SK-N-SH treated with all-trans-retinoic acid at 6 μM for 48 hours (cell line): ENCODE data around the gene MAP4K4.

ENCODE experiments used
- ATAC-seq: fragments of 200-7000 bp; cut with Tn5 transposase; 3 replicates; pipeline ENCODE4 v1.9.1; 2020; ENCODE audit warnings: mild to moderate bottlenecking, moderate library complexity
- BACH2 ChIP-seq: fragments of 250-450 bp; sonication (Bioruptor Pico); IDR thresholded peaks from 2 replicates; pipeline ENCODE4 v1.9.0; 2021; ENCODE audit warnings: mild to moderate bottlenecking, borderline replicate concordance
- CSDC2 ChIP-seq: fragments of 250-450 bp; sonication (Bioruptor Pico); IDR thresholded peaks from 2 replicates; pipeline ENCODE4 v1.5.0; 2020; ENCODE audit warnings: mild to moderate bottlenecking, moderate library complexity
- ESRRG ChIP-seq: fragments of 250-450 bp; sonication (Bioruptor Pico); IDR thresholded peaks from 2 replicates; pipeline ENCODE4 v1.6.1; 2021; ENCODE audit warnings: mild to moderate bottlenecking
- GLIS3 ChIP-seq: fragments of 250-450 bp; sonication (Bioruptor Pico); IDR thresholded peaks from 2 replicates; pipeline ENCODE4 v1.5.0; 2020; ENCODE audit warnings: mild to moderate bottlenecking, moderate library complexity
- ISL1 ChIP-seq: fragments of 250-450 bp; sonication (Bioruptor Pico); IDR thresholded peaks from 2 replicates; pipeline ENCODE4 v2.1.2; 2022; ENCODE audit warnings: mild to moderate bottlenecking, moderate library complexity
- OSR1 ChIP-seq: fragments of 250-450 bp; sonication (Bioruptor Pico); IDR thresholded peaks from 2 replicates; pipeline ENCODE4 v1.8.0; 2022; ENCODE audit warnings: moderate library complexity, mild to moderate bottlenecking, inconsistent platforms
- PPARA ChIP-seq: fragments of 250-450 bp; sonication (Bioruptor Pico); IDR thresholded peaks from 2 replicates; pipeline ENCODE4 v1.5.0; 2020; ENCODE audit warnings: mild to moderate bottlenecking, borderline replicate concordance
- RARB ChIP-seq: fragments of 250-450 bp; sonication (Bioruptor Pico); IDR thresholded peaks from 2 replicates; pipeline ENCODE4 v1.8.0; 2021; ENCODE audit warnings: mild to moderate bottlenecking, moderate library complexity
- TCF4 ChIP-seq: fragments of 250-450 bp; sonication (Bioruptor Pico); IDR thresholded peaks from 2 replicates; pipeline ENCODE4 v1.8.0; 2021; ENCODE audit warnings: mild to moderate bottlenecking, moderate library complexity, borderline replicate concordance
- TOX ChIP-seq: fragments of 250-450 bp; sonication (Bioruptor Pico); IDR thresholded peaks from 2 replicates; pipeline ENCODE4 v1.8.0; 2021; ENCODE audit warnings: mild to moderate bottlenecking, moderate library complexity, borderline replicate concordance
- ZC3H10 ChIP-seq: fragments of 250-450 bp; sonication (Bioruptor Pico); IDR thresholded peaks from 2 replicates; pipeline ENCODE4 v1.5.1; 2021; ENCODE audit warnings: mild to moderate bottlenecking, moderate library complexity
- ZFP3 ChIP-seq: fragments of 250-450 bp; sonication (Bioruptor Pico); IDR thresholded peaks from 2 replicates; pipeline ENCODE4 v1.5.0; 2020; ENCODE audit warnings: mild to moderate bottlenecking, moderate library complexity
- ZFP30 ChIP-seq: fragments of 450-650 bp; formaldehyde crosslinking; IDR thresholded peaks from 2 replicates; pipeline ENCODE4 v1.5.0; 2022; ENCODE audit warnings: mild to moderate bottlenecking, moderate library complexity
- ZNF565 ChIP-seq: fragments of 450-650 bp; formaldehyde crosslinking; conservative IDR thresholded peaks from 2 replicates; pipeline ENCODE4 v1.5.0; 2020; ENCODE audit warnings: low read depth, mild to moderate bottlenecking, moderate library complexity
- ZNF70 ChIP-seq: fragments of 450-650 bp; formaldehyde crosslinking; IDR thresholded peaks from 2 replicates; pipeline ENCODE4 v1.5.0; 2020; ENCODE audit warnings: mild to moderate bottlenecking, moderate library complexity
- ZNF8 ChIP-seq: fragments of 450-650 bp; formaldehyde crosslinking; IDR thresholded peaks from 2 replicates; pipeline ENCODE4 v1.5.0; 2020; ENCODE audit warnings: mild to moderate bottlenecking, moderate library complexity
- TF ChIP-seq, protein P1 (sequence below): fragments of 250-450 bp; sonication (Bioruptor Pico); IDR thresholded peaks from 2 replicates; pipeline ENCODE4 v1.8.0; 2021; ENCODE audit warnings: low read depth, mild to moderate bottlenecking, moderate library complexity, borderline replicate concordance
- TF ChIP-seq, protein P2 (sequence below): fragments of 250-450 bp; sonication (Bioruptor Pico); IDR thresholded peaks from 2 replicates; pipeline ENCODE4 v1.5.0; 2020; ENCODE audit warnings: mild to moderate bottlenecking, moderate library complexity
- TF ChIP-seq, protein P3 (sequence below): fragments of 250-450 bp; sonication (Bioruptor Pico); IDR thresholded peaks from 2 replicates; pipeline ENCODE4 v1.5.1; 2021; ENCODE audit warnings: mild to moderate bottlenecking, moderate library complexity
- TF ChIP-seq, protein P4 (sequence below): fragments of 250-450 bp; sonication (Bioruptor Pico); IDR thresholded peaks from 2 replicates; pipeline ENCODE4 v1.8.0; 2020; ENCODE audit warnings: mild to moderate bottlenecking, moderate library complexity, borderline replicate concordance
- TF ChIP-seq, protein P5 (sequence below): fragments of 250-450 bp; sonication (Bioruptor Pico); IDR thresholded peaks from 2 replicates; pipeline ENCODE4 v1.5.1; 2020; ENCODE audit warnings: low read depth, mild to moderate bottlenecking, moderate library complexity

Gene MAP4K4

DNA sequence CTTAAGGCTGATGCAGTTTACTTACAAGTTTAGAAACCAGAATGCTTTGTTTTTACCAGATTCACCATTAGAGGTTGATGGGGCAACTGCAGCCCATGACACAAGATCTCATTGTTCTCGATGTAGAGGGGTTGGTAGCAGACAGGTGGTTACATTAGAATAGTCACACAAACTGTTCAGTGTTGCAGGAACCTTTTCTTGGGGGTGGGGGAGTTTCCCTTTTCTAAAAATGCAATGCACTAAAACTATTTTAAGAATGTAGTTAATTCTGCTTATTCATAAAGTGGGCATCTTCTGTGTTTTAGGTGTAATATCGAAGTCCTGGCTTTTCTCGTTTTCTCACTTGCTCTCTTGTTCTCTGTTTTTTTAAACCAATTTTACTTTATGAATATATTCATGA is 194.9 kb downstream of the MAP4K4 start:
- TF ChIP-seq TCF4 (CRISPR knock-in tag) (no peak), CSDC2 (CRISPR knock-in tag) (no peak), ZFP30 (CRISPR knock-in tag) (no peak), TOX (no peak), PPARA (CRISPR knock-in tag) (no peak), ZFP3 (no peak), RARB (CRISPR knock-in tag) (no peak), ZC3H10 (CRISPR knock-in tag) (no peak), BACH2 (CRISPR knock-in tag) (no peak), ZNF565 (CRISPR knock-in tag) (no peak), ESRRG (CRISPR knock-in tag) (no peak), ISL1 (CRISPR knock-in tag) (no peak), OSR1 (no peak), ZNF8 (no peak), ZNF70 (CRISPR knock-in tag) (no peak)
- TF ChIP-seq, protein P1, sequence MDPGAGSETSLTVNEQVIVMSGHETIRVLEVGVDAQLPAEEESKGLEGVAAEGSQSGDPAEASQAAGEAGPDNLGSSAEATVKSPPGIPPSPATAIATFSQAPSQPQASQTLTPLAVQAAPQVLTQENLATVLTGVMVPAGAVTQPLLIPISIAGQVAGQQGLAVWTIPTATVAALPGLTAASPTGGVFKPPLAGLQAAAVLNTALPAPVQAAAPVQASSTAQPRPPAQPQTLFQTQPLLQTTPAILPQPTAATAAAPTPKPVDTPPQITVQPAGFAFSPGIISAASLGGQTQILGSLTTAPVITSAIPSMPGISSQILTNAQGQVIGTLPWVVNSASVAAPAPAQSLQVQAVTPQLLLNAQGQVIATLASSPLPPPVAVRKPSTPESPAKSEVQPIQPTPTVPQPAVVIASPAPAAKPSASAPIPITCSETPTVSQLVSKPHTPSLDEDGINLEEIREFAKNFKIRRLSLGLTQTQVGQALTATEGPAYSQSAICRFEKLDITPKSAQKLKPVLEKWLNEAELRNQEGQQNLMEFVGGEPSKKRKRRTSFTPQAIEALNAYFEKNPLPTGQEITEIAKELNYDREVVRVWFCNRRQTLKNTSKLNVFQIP (CRISPR knock-in tag): no peak
- TF ChIP-seq, protein P2, sequence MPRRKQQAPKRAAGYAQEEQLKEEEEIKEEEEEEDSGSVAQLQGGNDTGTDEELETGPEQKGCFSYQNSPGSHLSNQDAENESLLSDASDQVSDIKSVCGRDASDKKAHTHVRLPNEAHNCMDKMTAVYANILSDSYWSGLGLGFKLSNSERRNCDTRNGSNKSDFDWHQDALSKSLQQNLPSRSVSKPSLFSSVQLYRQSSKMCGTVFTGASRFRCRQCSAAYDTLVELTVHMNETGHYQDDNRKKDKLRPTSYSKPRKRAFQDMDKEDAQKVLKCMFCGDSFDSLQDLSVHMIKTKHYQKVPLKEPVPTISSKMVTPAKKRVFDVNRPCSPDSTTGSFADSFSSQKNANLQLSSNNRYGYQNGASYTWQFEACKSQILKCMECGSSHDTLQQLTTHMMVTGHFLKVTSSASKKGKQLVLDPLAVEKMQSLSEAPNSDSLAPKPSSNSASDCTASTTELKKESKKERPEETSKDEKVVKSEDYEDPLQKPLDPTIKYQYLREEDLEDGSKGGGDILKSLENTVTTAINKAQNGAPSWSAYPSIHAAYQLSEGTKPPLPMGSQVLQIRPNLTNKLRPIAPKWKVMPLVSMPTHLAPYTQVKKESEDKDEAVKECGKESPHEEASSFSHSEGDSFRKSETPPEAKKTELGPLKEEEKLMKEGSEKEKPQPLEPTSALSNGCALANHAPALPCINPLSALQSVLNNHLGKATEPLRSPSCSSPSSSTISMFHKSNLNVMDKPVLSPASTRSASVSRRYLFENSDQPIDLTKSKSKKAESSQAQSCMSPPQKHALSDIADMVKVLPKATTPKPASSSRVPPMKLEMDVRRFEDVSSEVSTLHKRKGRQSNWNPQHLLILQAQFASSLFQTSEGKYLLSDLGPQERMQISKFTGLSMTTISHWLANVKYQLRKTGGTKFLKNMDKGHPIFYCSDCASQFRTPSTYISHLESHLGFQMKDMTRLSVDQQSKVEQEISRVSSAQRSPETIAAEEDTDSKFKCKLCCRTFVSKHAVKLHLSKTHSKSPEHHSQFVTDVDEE: no peak
- TF ChIP-seq, protein P3, sequence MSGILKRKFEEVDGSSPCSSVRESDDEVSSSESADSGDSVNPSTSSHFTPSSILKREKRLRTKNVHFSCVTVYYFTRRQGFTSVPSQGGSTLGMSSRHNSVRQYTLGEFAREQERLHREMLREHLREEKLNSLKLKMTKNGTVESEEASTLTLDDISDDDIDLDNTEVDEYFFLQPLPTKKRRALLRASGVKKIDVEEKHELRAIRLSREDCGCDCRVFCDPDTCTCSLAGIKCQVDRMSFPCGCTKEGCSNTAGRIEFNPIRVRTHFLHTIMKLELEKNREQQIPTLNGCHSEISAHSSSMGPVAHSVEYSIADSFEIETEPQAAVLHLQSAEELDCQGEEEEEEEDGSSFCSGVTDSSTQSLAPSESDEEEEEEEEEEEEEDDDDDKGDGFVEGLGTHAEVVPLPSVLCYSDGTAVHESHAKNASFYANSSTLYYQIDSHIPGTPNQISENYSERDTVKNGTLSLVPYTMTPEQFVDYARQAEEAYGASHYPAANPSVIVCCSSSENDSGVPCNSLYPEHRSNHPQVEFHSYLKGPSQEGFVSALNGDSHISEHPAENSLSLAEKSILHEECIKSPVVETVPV (CRISPR knock-in tag): no peak
- ATAC-seq: no peak

DNA sequence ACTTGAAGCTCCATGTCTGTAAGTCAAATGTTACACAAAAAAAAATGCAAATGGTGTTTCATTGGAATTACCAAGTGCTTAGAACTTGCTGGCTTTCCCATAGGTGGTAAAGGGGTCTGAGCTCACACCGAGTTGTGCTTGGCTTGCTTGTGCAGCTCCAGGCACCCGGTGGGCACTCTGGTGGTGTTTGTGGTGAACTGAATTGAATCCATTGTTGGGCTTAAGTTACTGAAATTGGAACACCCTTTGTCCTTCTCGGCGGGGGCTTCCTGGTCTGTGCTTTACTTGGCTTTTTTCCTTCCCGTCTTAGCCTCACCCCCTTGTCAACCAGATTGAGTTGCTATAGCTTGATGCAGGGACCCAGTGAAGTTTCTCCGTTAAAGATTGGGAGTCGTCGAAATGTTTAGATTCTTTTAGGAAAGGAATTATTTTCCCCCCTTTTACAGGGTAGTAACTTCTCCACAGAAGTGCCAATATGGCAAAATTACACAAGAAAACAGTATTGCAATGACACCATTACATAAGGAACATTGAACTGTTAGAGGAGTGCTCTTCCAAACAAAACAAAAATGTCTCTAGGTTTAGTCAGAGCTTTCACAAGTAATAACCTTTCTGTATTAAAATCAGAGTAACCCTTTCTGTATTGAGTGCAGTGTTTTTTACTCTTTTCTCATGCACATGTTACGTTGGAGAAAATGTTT is 196.3 kb downstream of the MAP4K4 start:
- TF ChIP-seq CSDC2 (CRISPR knock-in tag) (no peak), GLIS3 (CRISPR knock-in tag) (no peak), ZC3H10 (CRISPR knock-in tag) (no peak), ZNF70 (CRISPR knock-in tag) (no peak)
- TF ChIP-seq, all 23 proteins: peak for 0
- no peak for ATAC-seq

DNA sequence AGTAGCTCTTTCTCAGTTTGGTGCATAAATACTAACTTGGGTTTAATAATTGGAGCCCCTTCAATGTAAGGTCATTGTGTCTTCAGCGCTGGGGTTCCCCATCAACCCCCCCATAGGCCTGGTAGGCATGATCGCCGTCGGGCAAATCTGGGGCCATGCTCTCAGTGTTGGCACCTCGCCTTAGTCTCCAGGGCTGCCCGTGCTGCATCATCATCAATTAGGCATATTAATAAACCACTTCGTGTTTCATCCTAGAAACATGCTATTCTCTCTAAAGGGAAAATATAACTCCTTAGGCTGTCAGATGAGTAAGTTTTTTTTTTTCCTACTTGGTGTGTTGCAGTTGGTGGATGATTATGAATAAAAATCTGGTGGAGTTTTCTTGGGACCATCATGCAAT is 197.5 kb downstream of the MAP4K4 start:
- TF ChIP-seq, protein P4, sequence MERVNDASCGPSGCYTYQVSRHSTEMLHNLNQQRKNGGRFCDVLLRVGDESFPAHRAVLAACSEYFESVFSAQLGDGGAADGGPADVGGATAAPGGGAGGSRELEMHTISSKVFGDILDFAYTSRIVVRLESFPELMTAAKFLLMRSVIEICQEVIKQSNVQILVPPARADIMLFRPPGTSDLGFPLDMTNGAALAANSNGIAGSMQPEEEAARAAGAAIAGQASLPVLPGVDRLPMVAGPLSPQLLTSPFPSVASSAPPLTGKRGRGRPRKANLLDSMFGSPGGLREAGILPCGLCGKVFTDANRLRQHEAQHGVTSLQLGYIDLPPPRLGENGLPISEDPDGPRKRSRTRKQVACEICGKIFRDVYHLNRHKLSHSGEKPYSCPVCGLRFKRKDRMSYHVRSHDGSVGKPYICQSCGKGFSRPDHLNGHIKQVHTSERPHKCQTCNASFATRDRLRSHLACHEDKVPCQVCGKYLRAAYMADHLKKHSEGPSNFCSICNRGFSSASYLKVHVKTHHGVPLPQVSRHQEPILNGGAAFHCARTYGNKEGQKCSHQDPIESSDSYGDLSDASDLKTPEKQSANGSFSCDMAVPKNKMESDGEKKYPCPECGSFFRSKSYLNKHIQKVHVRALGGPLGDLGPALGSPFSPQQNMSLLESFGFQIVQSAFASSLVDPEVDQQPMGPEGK: no peak
- TF ChIP-seq GLIS3 (CRISPR knock-in tag) (no peak), OSR1 (no peak), TOX (no peak), ZNF565 (CRISPR knock-in tag) (no peak), ZC3H10 (CRISPR knock-in tag) (no peak), ZNF8 (no peak), TCF4 (CRISPR knock-in tag) (no peak), BACH2 (CRISPR knock-in tag) (no peak), RARB (CRISPR knock-in tag) (no peak)
- TF ChIP-seq, protein P1 (CRISPR knock-in tag): no peak
- TF ChIP-seq, protein P3 (CRISPR knock-in tag): no peak
- TF ChIP-seq, protein P5, sequence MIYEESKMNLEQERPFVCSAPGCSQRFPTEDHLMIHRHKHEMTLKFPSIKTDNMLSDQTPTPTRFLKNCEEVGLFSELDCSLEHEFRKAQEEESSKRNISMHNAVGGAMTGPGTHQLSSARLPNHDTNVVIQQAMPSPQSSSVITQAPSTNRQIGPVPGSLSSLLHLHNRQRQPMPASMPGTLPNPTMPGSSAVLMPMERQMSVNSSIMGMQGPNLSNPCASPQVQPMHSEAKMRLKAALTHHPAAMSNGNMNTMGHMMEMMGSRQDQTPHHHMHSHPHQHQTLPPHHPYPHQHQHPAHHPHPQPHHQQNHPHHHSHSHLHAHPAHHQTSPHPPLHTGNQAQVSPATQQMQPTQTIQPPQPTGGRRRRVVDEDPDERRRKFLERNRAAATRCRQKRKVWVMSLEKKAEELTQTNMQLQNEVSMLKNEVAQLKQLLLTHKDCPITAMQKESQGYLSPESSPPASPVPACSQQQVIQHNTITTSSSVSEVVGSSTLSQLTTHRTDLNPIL (CRISPR knock-in tag): no peak
- ATAC-seq: no peak
